Ascending aorta (tissue), 2 donors: Measurements from ENCODE around the gene CRACDL. TPM values are rescaled to one million over a fixed set of nuclear protein-coding genes. Genes with fewer than 3 reads are reported as not detected.
A peak's percentile ranks its signal among the peaks of the same experiment; 100 is the strongest.

Experiments
- DNase-seq, 2 donors: peaks; one replicate each; pipeline ENCODE4 v3.0.0-alpha.2; 2019; ENCODE audit warnings: low spot score in 2 of 2
- H3K27ac ChIP-seq, 2 donors: fragments of 200-600 bp; sonication (generic); one replicate each; pipeline ENCODE4 v1.5.1; 2016 to 2017; ENCODE audit warnings: mild to moderate bottlenecking in 1 of 2
- H3K27me3 ChIP-seq: fragments of 200-600 bp; sonication (generic); one replicate; pipeline ENCODE4 v1.5.1; 2017
- H3K36me3 ChIP-seq, 2 donors: fragments of 200-600 bp; sonication (generic); one replicate each; pipeline ENCODE4 v1.5.1; 2016
- H3K4me1 ChIP-seq, 2 donors: fragments of 200-600 bp; sonication (generic); one replicate each; pipeline ENCODE4 v1.5.1; 2016 to 2017; ENCODE audit warnings: mild to moderate bottlenecking in 1 of 2
- H3K4me3 ChIP-seq, 2 donors: fragments of 200-600 bp; sonication (generic); one replicate each; pipeline ENCODE4 v1.5.1; 2016 to 2017; ENCODE audit warnings: mild to moderate bottlenecking in 1 of 2
- H3K9me3 ChIP-seq, 2 donors: fragments of 200-600 bp; sonication (generic); one replicate each; pipeline ENCODE4 v1.5.1; 2016
- CTCF ChIP-seq, 3 experiments: fragments of 200-600 bp in 2 of 3; fragments of 450-650 bp in 1 of 3; sonication (generic) in 2 of 3; IDR thresholded peaks; one replicate each; pipeline ENCODE4 v1.5.1; 2016 to 2019; ENCODE audit warnings: antibody characterized with exemption in 3 of 3, mild to moderate bottlenecking in 1 of 3, moderate library complexity in 1 of 3
- intact Hi-C: fragments of 100-400 bp; cut with DNase I; formaldehyde crosslinking; loops from one replicate; pipeline ENCODE4 v1.15.1; 2023
- total RNA-seq: library from RNA; depleted of rRNA; stranded (reverse); fragments of >200 nt; gene quantifications from one replicate; pipeline ENCODE4 v1.1.0, GENCODE V29; 2016

Gene CRACDL
- total RNA-seq, 1 donor from 2014 or later, result 51.9 TPM

DNA sequence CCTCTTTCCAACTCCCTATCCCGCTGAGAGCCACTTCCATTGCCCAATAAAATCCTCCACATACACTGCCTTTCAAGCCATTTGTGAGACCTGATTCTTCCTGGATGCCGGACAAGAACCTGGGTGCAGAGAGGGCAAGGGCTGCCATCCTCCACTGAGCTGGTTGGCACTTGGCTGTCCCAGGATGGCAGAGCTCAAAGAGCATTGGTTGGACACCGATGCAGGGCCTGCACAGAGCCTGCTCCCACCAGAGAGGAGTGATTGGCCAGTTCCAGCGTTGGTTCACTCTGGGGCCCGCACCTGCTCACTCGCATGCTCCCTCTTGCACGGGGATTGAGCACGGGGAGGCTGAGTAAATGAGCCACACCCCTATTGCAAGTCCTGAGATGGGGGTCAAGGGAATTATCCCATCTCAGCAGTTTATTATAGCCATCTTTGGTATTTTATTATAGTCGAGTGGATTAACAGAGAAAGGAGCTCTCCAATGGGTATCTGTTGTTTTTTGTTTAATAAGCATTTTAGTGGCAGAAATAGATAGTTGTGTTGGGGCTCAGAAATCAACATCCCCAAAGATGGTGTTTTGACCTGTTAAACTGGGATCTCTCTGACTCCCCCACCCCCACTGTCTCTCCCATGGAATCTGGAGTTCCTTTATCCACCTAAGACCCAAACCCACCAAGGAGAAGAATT, 185.3 kb downstream of the CRACDL start:
- DNase-seq, result no peak
- Histone ChIP-seq H3K4me1 (no peaks in the 10 kb centered on the region), H3K4me3 (no peak overlapping the region), H3K27me3 (no peaks in the 10 kb centered on the region), H3K36me3 (no peaks in the 10 kb centered on the region), H3K9me3 (no peaks in the 10 kb centered on the region), H3K27ac (no peak overlapping the region)
- intact Hi-C loops, result no loop called here
- no peak for TF ChIP-seq CTCF (IDR thresholded peaks at IDR 0.05)

GRCh38 chr2:98749066-98749450, 187.0 kb downstream of the CRACDL start:
- peak in 1 of 2 donors; percentile 70 for DNase-seq
- Histone ChIP-seq H3K4me3 (no peak overlapping the region), H3K9me3 (no peaks in the 10 kb centered on the region), H3K36me3 (no peaks in the 10 kb centered on the region), H3K4me1 (no peaks in the 10 kb centered on the region), H3K27me3 (no peaks in the 10 kb centered on the region), H3K27ac (no peak overlapping the region)
- intact Hi-C loops, result no loop called here
- no peak for TF ChIP-seq CTCF (IDR thresholded peaks at IDR 0.05)

GRCh38 chr2:98748292-98749065, 187.5 kb downstream of the CRACDL start:
- no peak for DNase-seq
- no peak overlapping the region for H3K27ac ChIP-seq
- no peaks in the 10 kb centered on the region for H3K9me3 ChIP-seq
- intact Hi-C loops, result no loop called here
- H3K4me1 ChIP-seq, result no peaks in the 10 kb centered on the region
- no peaks in the 10 kb centered on the region for H3K27me3 ChIP-seq
- no peaks in the 10 kb centered on the region for H3K36me3 ChIP-seq
- H3K4me3 ChIP-seq, result no peak overlapping the region
- no peak for TF ChIP-seq CTCF (IDR thresholded peaks at IDR 0.05)

DNA sequence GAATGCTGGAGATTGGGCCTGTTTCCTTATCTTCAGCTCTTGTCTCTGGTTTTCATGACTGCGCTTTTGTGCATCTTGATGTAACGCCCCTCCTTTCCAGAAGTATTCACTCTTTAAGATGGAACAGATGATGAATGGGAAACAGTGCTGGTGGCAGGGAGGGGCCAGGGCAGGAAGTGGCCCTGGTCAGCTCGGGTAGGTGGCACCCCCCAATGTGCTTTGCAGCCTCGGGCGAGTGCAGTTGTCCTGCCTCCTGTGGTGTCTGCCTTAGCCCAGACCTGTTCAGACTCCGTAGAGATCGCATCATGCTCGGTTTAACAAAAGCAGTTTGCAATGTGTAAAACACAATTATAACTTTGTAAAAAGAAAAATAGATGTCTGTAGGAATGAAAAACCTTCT, 188.1 kb downstream of the CRACDL start:
- H3K27me3 ChIP-seq, result no peaks in the 10 kb centered on the region
- no peaks in the 10 kb centered on the region for H3K9me3 ChIP-seq
- no peaks in the 10 kb centered on the region for H3K36me3 ChIP-seq
- H3K4me3 ChIP-seq, result no peak overlapping the region
- TF ChIP-seq CTCF (IDR thresholded peaks at IDR 0.05), result no peak
- intact Hi-C loops, result no loop called here
- no peak for DNase-seq
- H3K27ac ChIP-seq, result no peak overlapping the region
- H3K4me1 ChIP-seq, result no peaks in the 10 kb centered on the region

DNA sequence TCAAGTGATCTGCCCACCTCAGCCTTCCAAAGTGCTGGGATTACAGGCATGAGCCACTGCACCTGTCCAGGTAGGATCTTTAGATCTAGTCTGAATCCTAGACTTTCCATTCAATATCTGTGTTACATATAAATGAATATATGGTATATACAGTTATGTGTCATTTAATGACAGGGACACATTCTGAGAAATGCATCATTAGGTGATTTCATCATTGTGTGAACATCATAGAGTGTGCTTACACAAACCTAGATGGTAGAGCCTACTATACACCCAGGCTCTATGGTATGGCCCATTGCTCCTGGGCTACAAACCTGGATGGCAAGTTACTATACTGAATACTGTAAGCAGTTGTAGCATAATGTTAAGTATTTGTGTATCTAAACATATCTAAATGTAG, 189.6 kb downstream of the CRACDL start:
- DNase-seq, result no peak
- Histone ChIP-seq H3K27ac (no peak overlapping the region), H3K4me1 (no peaks in the 10 kb centered on the region), H3K27me3 (no peaks in the 10 kb centered on the region), H3K4me3 (no peak overlapping the region), H3K36me3 (no peaks in the 10 kb centered on the region), H3K9me3 (no peaks in the 10 kb centered on the region)
- TF ChIP-seq CTCF (IDR thresholded peaks at IDR 0.05), result no peak
- intact Hi-C loops, result no loop called here
